Loucy (cell line): Measurements from ENCODE around the gene FAF1.

Source experiments
- EZH2phosphoT487 ChIP-seq: fragments of 200-600 bp; IDR thresholded peaks from 2 replicates; pipeline ENCODE4 v1.6.1; 2018; ENCODE audit warnings: antibody characterized with exemption, mild to moderate bottlenecking, moderate library complexity, borderline replicate concordance
- TF ChIP-seq, protein P1 (sequence below): fragments of 200-600 bp; sonication (generic); conservative IDR thresholded peaks from 2 replicates; pipeline ENCODE4 v1.5.1; 2014; ENCODE audit warnings: mild to moderate bottlenecking, antibody characterized with exemption, low read length

DNA sequence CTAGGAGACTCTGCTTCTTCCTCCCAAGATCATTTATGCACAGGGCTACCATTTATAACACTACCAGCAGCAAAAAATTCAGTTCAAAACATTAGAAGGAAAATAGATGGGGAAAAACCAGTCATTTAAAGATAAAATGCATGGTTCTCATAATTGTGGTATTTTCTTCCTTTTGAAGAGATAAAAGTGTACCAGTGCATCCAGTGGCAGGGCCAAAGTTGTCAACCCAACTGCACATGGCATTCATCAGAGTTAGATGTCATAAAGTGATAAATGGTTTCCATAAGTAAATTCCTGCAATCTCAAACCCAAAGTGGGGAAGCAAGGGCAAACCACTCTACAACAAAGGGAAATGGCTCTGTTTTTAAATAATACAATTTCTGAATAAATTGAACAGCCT lies 417.7 kb downstream of the FAF1 start:
- TF ChIP-seq, protein P1, sequence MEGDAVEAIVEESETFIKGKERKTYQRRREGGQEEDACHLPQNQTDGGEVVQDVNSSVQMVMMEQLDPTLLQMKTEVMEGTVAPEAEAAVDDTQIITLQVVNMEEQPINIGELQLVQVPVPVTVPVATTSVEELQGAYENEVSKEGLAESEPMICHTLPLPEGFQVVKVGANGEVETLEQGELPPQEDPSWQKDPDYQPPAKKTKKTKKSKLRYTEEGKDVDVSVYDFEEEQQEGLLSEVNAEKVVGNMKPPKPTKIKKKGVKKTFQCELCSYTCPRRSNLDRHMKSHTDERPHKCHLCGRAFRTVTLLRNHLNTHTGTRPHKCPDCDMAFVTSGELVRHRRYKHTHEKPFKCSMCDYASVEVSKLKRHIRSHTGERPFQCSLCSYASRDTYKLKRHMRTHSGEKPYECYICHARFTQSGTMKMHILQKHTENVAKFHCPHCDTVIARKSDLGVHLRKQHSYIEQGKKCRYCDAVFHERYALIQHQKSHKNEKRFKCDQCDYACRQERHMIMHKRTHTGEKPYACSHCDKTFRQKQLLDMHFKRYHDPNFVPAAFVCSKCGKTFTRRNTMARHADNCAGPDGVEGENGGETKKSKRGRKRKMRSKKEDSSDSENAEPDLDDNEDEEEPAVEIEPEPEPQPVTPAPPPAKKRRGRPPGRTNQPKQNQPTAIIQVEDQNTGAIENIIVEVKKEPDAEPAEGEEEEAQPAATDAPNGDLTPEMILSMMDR, result no peak
- TF ChIP-seq EZH2phosphoT487, result no peak
